Chondrocyte (in vitro differentiated cells): ENCODE data around the gene SGPP2. TPM values are rescaled to one million over a fixed set of nuclear protein-coding genes. Genes with fewer than 3 reads are reported as not detected.

Experiments used
- DNase-seq: peaks from one replicate; pipeline ENCODE4 v3.0.0; 2021; ENCODE audit warnings: mixed read lengths, low spot score
- H3K27ac Mint-ChIP-seq: one replicate; pipeline ENCODE4 v1.8.0; 2021; ENCODE audit warnings: mild to moderate bottlenecking, moderate library complexity, mixed read lengths; ENCODE audit not compliant: unreplicated experiment
- H3K27me3 Mint-ChIP-seq: 2 replicates; pipeline ENCODE4 v1.8.0; 2021; ENCODE audit warnings: low read depth, mixed read lengths
- H3K36me3 Mint-ChIP-seq: 2 replicates; pipeline ENCODE4 v1.8.0; 2021; ENCODE audit warnings: low read depth, mixed read lengths
- H3K4me1 Mint-ChIP-seq: 2 replicates; pipeline ENCODE4 v1.8.0; 2021; ENCODE audit warnings: low read depth, mild to moderate bottlenecking, mixed read lengths
- H3K4me3 Mint-ChIP-seq: one replicate; pipeline ENCODE4 v1.8.0; 2021; ENCODE audit warnings: mild to moderate bottlenecking, moderate library complexity, mixed read lengths; ENCODE audit not compliant: unreplicated experiment
- H3K9me3 Mint-ChIP-seq: 2 replicates; pipeline ENCODE4 v1.8.0; 2021; ENCODE audit warnings: low read depth, mixed read lengths
- total RNA-seq: library from RNA; stranded (reverse); gene quantifications from 3 replicates; pipeline ENCODE4 v1.2.1, GENCODE V29; 2021
- TF ChIP-seq, protein P1 (sequence below): fragments of 200-600 bp; sonication (generic); IDR thresholded peaks from 2 replicates; pipeline ENCODE4 v1.5.0; 2021; ENCODE audit warnings: antibody characterized with exemption, mild to moderate bottlenecking, moderate library complexity

Gene SGPP2
- total RNA-seq, 1 donor from 2014 or later, result not detected

DNA sequence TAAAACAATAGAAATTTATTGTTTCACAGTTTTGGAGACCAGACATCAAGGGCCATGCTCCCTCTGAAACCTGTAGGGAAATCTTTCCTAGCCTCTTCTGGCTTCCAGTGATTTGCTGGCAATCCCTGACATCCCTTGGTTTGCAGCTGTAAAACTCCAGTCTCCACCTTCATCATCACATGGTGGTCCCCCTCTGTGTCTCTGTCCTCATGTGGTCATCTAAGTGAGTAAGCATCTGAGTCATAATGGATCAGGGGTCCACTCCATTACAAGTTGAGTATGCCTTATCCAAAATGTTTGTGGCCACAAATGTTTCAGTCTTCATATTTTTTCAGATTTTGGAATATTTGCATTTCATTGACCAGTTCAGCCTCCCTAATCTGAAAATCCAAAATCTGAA is 5.6 kb upstream of the SGPP2 start:
- H3K27me3 Mint-ChIP-seq, result peaks cover 30% of the 10 kb centered on the region
- no peaks in the 10 kb centered on the region for H3K36me3 Mint-ChIP-seq
- no peak overlapping the region for H3K4me3 Mint-ChIP-seq
- peaks cover 3% of the 10 kb centered on the region for H3K4me1 Mint-ChIP-seq
- DNase-seq, result no peak
- no peak overlapping the region for H3K27ac Mint-ChIP-seq
- TF ChIP-seq, protein P1, sequence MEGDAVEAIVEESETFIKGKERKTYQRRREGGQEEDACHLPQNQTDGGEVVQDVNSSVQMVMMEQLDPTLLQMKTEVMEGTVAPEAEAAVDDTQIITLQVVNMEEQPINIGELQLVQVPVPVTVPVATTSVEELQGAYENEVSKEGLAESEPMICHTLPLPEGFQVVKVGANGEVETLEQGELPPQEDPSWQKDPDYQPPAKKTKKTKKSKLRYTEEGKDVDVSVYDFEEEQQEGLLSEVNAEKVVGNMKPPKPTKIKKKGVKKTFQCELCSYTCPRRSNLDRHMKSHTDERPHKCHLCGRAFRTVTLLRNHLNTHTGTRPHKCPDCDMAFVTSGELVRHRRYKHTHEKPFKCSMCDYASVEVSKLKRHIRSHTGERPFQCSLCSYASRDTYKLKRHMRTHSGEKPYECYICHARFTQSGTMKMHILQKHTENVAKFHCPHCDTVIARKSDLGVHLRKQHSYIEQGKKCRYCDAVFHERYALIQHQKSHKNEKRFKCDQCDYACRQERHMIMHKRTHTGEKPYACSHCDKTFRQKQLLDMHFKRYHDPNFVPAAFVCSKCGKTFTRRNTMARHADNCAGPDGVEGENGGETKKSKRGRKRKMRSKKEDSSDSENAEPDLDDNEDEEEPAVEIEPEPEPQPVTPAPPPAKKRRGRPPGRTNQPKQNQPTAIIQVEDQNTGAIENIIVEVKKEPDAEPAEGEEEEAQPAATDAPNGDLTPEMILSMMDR, result no peak
- peaks cover 13% of the 10 kb centered on the region for H3K9me3 Mint-ChIP-seq

DNA sequence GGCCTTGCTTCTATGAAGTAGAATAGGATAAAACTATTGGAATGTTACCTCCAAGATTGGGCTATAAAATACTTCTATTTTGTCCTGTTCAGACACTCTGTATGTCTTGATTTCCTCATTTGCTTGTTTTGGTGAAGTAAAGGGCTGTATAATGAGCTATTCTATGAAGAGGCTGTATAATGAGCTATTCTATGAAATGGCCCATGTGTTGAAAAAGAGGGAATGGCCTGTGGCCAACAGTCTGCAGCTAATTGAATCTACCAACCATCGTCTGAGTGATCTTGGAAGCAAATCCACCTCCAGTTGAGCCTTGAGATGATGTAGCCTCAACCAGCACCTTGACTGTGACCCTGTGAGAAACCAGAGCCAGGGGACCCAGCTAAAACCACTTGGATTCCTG is 3.8 kb upstream of the SGPP2 start:
- TF ChIP-seq, protein P1, result no peak
- Mint-ChIP-seq H3K27me3 (peaks cover 41% of the 10 kb centered on the region), H3K27ac (no peak overlapping the region), H3K4me1 (peaks cover 12% of the 10 kb centered on the region), H3K36me3 (peaks cover 1% of the 10 kb centered on the region), H3K9me3 (peaks cover 3% of the 10 kb centered on the region), H3K4me3 (no peak overlapping the region)
- DNase-seq, result no peak

GRCh38 chr2:222421626-222422025 is 2.7 kb upstream of the SGPP2 start:
- Mint-ChIP-seq H3K27me3 (peaks cover 48% of the 10 kb centered on the region), H3K4me1 (peaks cover 12% of the 10 kb centered on the region), H3K9me3 (no peaks in the 10 kb centered on the region), H3K4me3 (no peak overlapping the region), H3K36me3 (peaks cover 1% of the 10 kb centered on the region), H3K27ac (no peak overlapping the region)
- DNase-seq, result no peak
- TF ChIP-seq, protein P1, result no peak

GRCh38 chr2:222423186-222423585 is 1.2 kb upstream of the SGPP2 start:
- Mint-ChIP-seq H3K27me3 (peaks cover 51% of the 10 kb centered on the region), H3K27ac (no peak overlapping the region), H3K4me3 (peak overlapping the region; percentile 67), H3K36me3 (peaks cover 1% of the 10 kb centered on the region), H3K4me1 (peaks cover 12% of the 10 kb centered on the region), H3K9me3 (no peaks in the 10 kb centered on the region)
- TF ChIP-seq, protein P1, result no peak
- no peak for DNase-seq

DNA sequence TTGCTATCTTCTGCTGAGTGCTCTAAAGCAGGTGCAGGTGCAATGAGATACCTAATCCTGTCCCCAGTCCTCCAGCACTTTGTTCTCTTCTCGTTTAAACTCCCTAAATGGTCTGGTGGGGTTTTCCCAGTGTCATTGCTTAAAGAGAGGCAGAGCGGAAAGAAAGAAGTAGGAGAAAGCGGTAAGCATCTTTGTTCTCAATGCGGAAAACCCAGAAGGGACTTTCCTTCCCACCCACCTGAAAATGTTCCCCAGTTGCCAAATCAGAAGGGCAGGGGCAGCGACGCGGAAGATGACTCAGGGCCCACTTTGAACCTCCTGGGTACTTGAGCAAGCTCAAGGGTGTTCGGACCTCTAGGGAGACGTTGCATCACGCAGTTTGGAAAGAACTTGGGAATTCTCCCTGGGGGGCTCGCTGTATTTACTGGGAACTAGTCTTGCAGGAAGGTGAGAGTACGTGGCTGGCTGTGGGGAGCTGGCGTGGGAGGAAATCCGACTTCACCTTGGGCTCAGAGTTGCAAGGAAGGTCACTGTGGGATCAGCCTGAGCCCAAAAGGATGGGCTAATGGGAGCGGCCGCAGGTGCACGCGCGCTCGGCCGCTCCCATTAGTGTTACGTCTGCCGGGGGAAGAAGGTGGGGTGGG is 589 bp upstream of the SGPP2 start:
- H3K27ac Mint-ChIP-seq, result no peak overlapping the region
- H3K4me1 Mint-ChIP-seq, result peaks cover 12% of the 10 kb centered on the region
- H3K27me3 Mint-ChIP-seq, result peaks cover 51% of the 10 kb centered on the region
- TF ChIP-seq, protein P1, result no peak
- DNase-seq, result no peak
- H3K36me3 Mint-ChIP-seq, result peaks cover 1% of the 10 kb centered on the region
- peak overlapping the region; percentile 67 for H3K4me3 Mint-ChIP-seq
- no peaks in the 10 kb centered on the region for H3K9me3 Mint-ChIP-seq
